Body of pancreas (tissue), 4 donors: ENCODE results near the gene TMF1.

ENCODE experiments used
- CTCF ChIP-seq, 7 experiments: fragments of 450-650 bp in 4 of 7; fragments of 200-600 bp in 3 of 7; sonication (generic) in 3 of 7; IDR thresholded peaks; one replicate each; pipeline ENCODE4 v1.5.1; 2016 to 2019; ENCODE audit warnings: antibody characterized with exemption in 7 of 7
- POLR2A ChIP-seq, 3 donors: fragments of 450-650 bp; IDR thresholded peaks; one replicate each; pipeline ENCODE4 v1.6.1; 2016; ENCODE audit warnings: antibody characterized with exemption in 3 of 3, mild to moderate bottlenecking in 2 of 3

GRCh38 chr3:69080233-69080920, 28.2 kb upstream of the TMF1 start, which contains the start of gene UBA3:
- no peak for TF ChIP-seq CTCF (IDR thresholded peaks at IDR 0.05)
- TF ChIP-seq POLR2A (IDR thresholded peaks at IDR 0.05): peak; percentile 18 to 64 (median 58)
